Adrenal gland (tissue), 12 donors: ENCODE data around the gene RAB25. TPM values are rescaled to one million over a fixed set of nuclear protein-coding genes. Genes with fewer than 3 reads are reported as not detected.

ENCODE experiments used
- DNase-seq, 7 donors: peaks; one replicate each; pipeline ENCODE4 v3.0.0-alpha.2; 2019 to 2020
- H3K27ac ChIP-seq, 5 donors: fragments of 200-600 bp; sonication (generic) in 4 of 5; 1 replicate in 3 of 5; 2 replicates in 2 of 5; pipeline versions ENCODE4 v1.5.1 to v1.8.0; 2016 to 2020; ENCODE audit warnings: mild to moderate bottlenecking in 1 of 5
- H3K27me3 ChIP-seq: fragments of 200-600 bp; 2 replicates; pipeline ENCODE4 v1.8.0; 2021
- H3K36me3 ChIP-seq, 2 donors: fragments of 200-600 bp; replicated peaks in 1 of 2; 1 replicate in 1 of 2; 2 replicates in 1 of 2; pipeline versions ENCODE4 v1.5.1 to v1.8.0; 2018 to 2022
- H3K4me1 ChIP-seq, 2 donors: fragments of 200-600 bp; replicated peaks in 1 of 2; 1 replicate in 1 of 2; 2 replicates in 1 of 2; pipeline versions ENCODE4 v1.5.1 to v1.8.0; 2018 to 2021
- H3K4me3 ChIP-seq, 4 donors: fragments of 200-600 bp; sonication (generic) in 3 of 4; one replicate each; pipeline ENCODE4 v1.5.1; 2016 to 2018
- H3K9me3 ChIP-seq, 3 donors: fragments of 200-600 bp; sonication (generic) in 1 of 3; replicated peaks in 1 of 3; 1 replicate in 2 of 3; 2 replicates in 1 of 3; pipeline versions ENCODE4 v1.5.1 to v1.8.0; 2016 to 2021
- CTCF ChIP-seq, 6 experiments: fragments of 450-650 bp in 4 of 6; fragments of 200-600 bp in 2 of 6; sonication (generic) in 1 of 6; IDR thresholded peaks; 1 replicate in 5 of 6; 2 replicates in 1 of 6; pipeline versions ENCODE4 v1.5.1 to v1.8.0; 2016 to 2021; ENCODE audit warnings: antibody characterized with exemption in 6 of 6, mild to moderate bottlenecking in 2 of 6, moderate library complexity in 1 of 6
- POLR2A ChIP-seq, 2 donors: fragments of 450-650 bp; IDR thresholded peaks; one replicate each; pipeline ENCODE4 v1.6.1; 2017; ENCODE audit warnings: antibody characterized with exemption in 2 of 2, mild to moderate bottlenecking in 2 of 2, moderate library complexity in 1 of 2
- WGBS, 4 donors: extraction: QIAGEN DNeasy Blood & Tissue Kit in 2 of 4; methylation state at CpG; one replicate each; pipeline versions ENCODE4 v1.1.5 to v1.1.7; 2013 to 2017; 5-methylcytosine and 5-hydroxymethylcytosine counted together
- intact Hi-C, 2 donors: fragments of 100-400 bp; cut with DNase I; formaldehyde crosslinking; loops; one replicate each; pipeline versions ENCODE4 v1.14.1 to v1.15.0; 2022 to 2023
- polyA plus RNA-seq, 3 donors: library from polyadenylated mRNA; stranded (reverse); fragments of 200-250 nt in 2 of 3; fragments of 350-450 nt in 1 of 3; fragmentation: Illumina TruSeq in 1 of 3; extraction: RNeasy Lipid Tissue Mini Kit (QIAGEN cat#74804) in 1 of 3; gene quantifications; one replicate each; pipeline ENCODE4 v1.2.3, GENCODE V29; 2013 to 2014
- total RNA-seq, 9 donors: library from RNA; depleted of rRNA in 4 of 9; stranded (reverse); fragments of >200 nt in 4 of 9; fragments of 120-200 nt in 1 of 9; fragmentation: NEBNext Ultra II Directional in 1 of 9; extraction: Animal tissue kit (Norgen Biotek cat#: 25700) in 1 of 9; gene quantifications; one replicate each; pipeline versions ENCODE4 v1.1.0 to v1.2.4, GENCODE V29; 2013 to 2023
- donor health status: healthy with polysubstance abuse.
- donor health status: Bipolar disorder and iron deficiency.
- donor health status: DM: yes; HTN: yes; CAD: no.
- donor health status: DM: no; HTN: no; CAD: no.
- donor health status: DM: no; HTN: no; CAD: no.
- donor health status: DM: yes; HTN: yes; CAD: no.

Gene RAB25
- total and polyA plus RNA-seq, 12 donors: 0.17 to 0.48 (median 0.38) TPM; not detected in 9

GRCh38 chr1:156054500-156055280, 6.3 kb upstream of the RAB25 start, which contains the start of gene LAMTOR2:
Gene LAMTOR2 (plus strand): TSS chr1:156054782. CDS start chr1:156054890, 108 bp downstream.
- Histone ChIP-seq H3K27me3 (no peaks in the 10 kb centered on the region), H3K27ac (peak within 1 kb of the TSS; percentile 73 to 94 (median 92)), H3K4me1 (peaks cover 0 to 22% of the 10 kb centered on the region in 2 donors), H3K36me3 (no peaks in the 10 kb centered on the region), H3K4me3 (peak within 1 kb of the TSS; percentile 57 to 97 (median 84)), H3K9me3 (no peaks in the 10 kb centered on the region)
- WGBS, 4 donors: 0 to 1% (median 0%) methylated on average over 17 to 53 of the region's 53 CpGs
- intact Hi-C loops: loop anchor here in 1 of 2 donors (5.0 kb wide), 1 partner anchor 42 kb away; no protein-coding TSS in a partner anchor
- TF ChIP-seq POLR2A (IDR thresholded peaks at IDR 0.05) (peak in 1 of 2 donors; percentile 54), CTCF (IDR thresholded peaks at IDR 0.05) (no peak)
- peak; percentile 98 to 99 (median 98) for DNase-seq

- Histone ChIP-seq H3K9me3 (no peaks in the 10 kb centered on the region), H3K4me3 (peak overlapping the region; percentile 46 to 97 (median 84)), H3K4me1 (peaks cover 0 to 22% of the 10 kb centered on the region in 2 donors), H3K36me3 (no peaks in the 10 kb centered on the region), H3K27ac (peak overlapping the region in 4 of 5 donors; percentile 33 to 94 (median 89)), H3K27me3 (no peaks in the 10 kb centered on the region)
- intact Hi-C loops: loop anchor here in 1 of 2 donors (5.0 kb wide), 1 partner anchor 43 kb away; no protein-coding TSS in a partner anchor
- 20 to 63% (median 37%) methylated on average over 6 to 17 of the region's 17 CpGs for WGBS, 4 donors
- no peak for DNase-seq
- TF ChIP-seq POLR2A (IDR thresholded peaks at IDR 0.05): no peak
- TF ChIP-seq CTCF (IDR thresholded peaks at IDR 0.05): no peak
Measured at GRCh38 chr1:156055281-156056048, 5.5 kb upstream of the RAB25 start.

- intact Hi-C loops: loop anchor here in 1 of 2 donors (5.0 kb wide), 1 partner anchor 44 kb away; no protein-coding TSS in a partner anchor
- TF ChIP-seq CTCF (IDR thresholded peaks at IDR 0.05) (no peak), POLR2A (IDR thresholded peaks at IDR 0.05) (no peak)
- 91 to 97% (median 96%) methylated on average over 1 of the region's 1 CpG for WGBS, 4 donors
- no peaks in the 10 kb centered on the region for H3K9me3 ChIP-seq
- peaks cover 0 to 22% of the 10 kb centered on the region in 2 donors for H3K4me1 ChIP-seq
- H3K4me3 ChIP-seq: no peak overlapping the region
- no peaks in the 10 kb centered on the region for H3K36me3 ChIP-seq
- no peaks in the 10 kb centered on the region for H3K27me3 ChIP-seq
- no peak for DNase-seq
- no peak overlapping the region for H3K27ac ChIP-seq
Measured at GRCh38 chr1:156056326-156056849, 4.6 kb upstream of the RAB25 start.

- intact Hi-C loops: loop anchor here in 1 of 2 donors (10.0 kb wide), 2 partner anchors 57 to 117 kb away; partner anchors contain the start of gene RXFP4
- WGBS, 4 donors: 69 to 97% (median 83%) methylated on average over 3 of the region's 3 CpGs
Measured at GRCh38 chr1:156062189-156062588, 1.2 kb downstream of the RAB25 start.

More at GRCh38 chr1:156062189-156062588, 1.2 kb downstream of the RAB25 start:
- no peak for DNase-seq
- TF ChIP-seq CTCF (IDR thresholded peaks at IDR 0.05): no peak
- TF ChIP-seq POLR2A (IDR thresholded peaks at IDR 0.05): no peak
- H3K9me3 ChIP-seq: no peaks in the 10 kb centered on the region
- no peak overlapping the region for H3K27ac ChIP-seq
- no peaks in the 10 kb centered on the region for H3K4me1 ChIP-seq
- H3K4me3 ChIP-seq: no peak overlapping the region
- H3K36me3 ChIP-seq: no peaks in the 10 kb centered on the region
- no peaks in the 10 kb centered on the region for H3K27me3 ChIP-seq
